HCT116 (cell line): ENCODE data around the gene TENM4. TPM values are rescaled to one million over a fixed set of nuclear protein-coding genes. Genes with fewer than 3 reads are reported as not detected.

ENCODE experiments used
- ATAC-seq: fragments of 200-7000 bp; cut with Tn5 transposase; 2 replicates; pipeline ENCODE4 v1.9.1; 2020; ENCODE audit warnings: mild to moderate bottlenecking, moderate library complexity
- BruUV-seq: library from RNA; stranded (reverse); fragments of 400-500 nt; replicated peaks from 2 replicates; lab custom pipeline; 2021; lab: Mats Ljungman, UMichigan
- CTCF ChIA-PET: fragments of 300-600 bp; sonication (Branson Sonifier 250); formaldehyde crosslinking; loops from one replicate; lab custom pipeline; 2021; ENCODE audit warnings: antibody characterized with exemption; lab: Charles Lee
- POLR2A ChIA-PET: fragments of 300-600, 350-600 bp; sonication (Branson Sonifier 250); formaldehyde crosslinking; loops from one replicate; lab custom pipeline; 2021; ENCODE audit warnings: antibody characterized with exemption; lab: Charles Lee
- RAD21 ChIA-PET, 2 experiments: fragments of 300-600 bp; sonication (Branson Sonifier 250); formaldehyde crosslinking; loops; one replicate each; lab custom pipeline; 2023; ENCODE audit warnings: low total read pairs in 2 of 2; ENCODE audit not compliant: uncharacterized antibody in 2 of 2, unreplicated experiment in 2 of 2, low non-redundant PET in 1 of 2; lab: Charles Lee
- DNase-seq: peaks from one replicate; pipeline ENCODE4 v3.0.0-alpha.2; 2010; ENCODE audit warnings: low read depth, low spot score
- H2AFZ ChIP-seq: fragments of 200-600 bp; shearing (Covaris generic), sonication (generic); 2 replicates; pipeline ENCODE4 v1.6.1; 2017; ENCODE audit warnings: low read depth, mixed run types, mixed read lengths, antibody characterized with exemption, low read length; ENCODE audit not compliant: poor library complexity, severe bottlenecking
- H3K27ac ChIP-seq: 2 replicates; pipeline ENCODE4 v1.5.1; 2012; ENCODE audit warnings: low read depth, low read length
- H3K27me3 ChIP-seq: fragments of 200-600 bp; sonication (generic); 2 replicates; pipeline ENCODE4 v1.6.1; 2016; ENCODE audit warnings: mixed run types, low read length, mixed read lengths; ENCODE audit not compliant: insufficient read depth
- H3K36me3 ChIP-seq, 2 experiments: fragments of 200-500 bp in 1 of 2; fragments of 200-600 bp in 1 of 2; sonication (Bioruptor generic) in 1 of 2; sonication (generic) in 1 of 2; 2 replicates each; pipeline versions ENCODE4 v1.5.1 to v1.6.1; 2014 to 2016; ENCODE audit warnings: low read length in 2 of 2, inconsistent platforms in 1 of 2, mixed read lengths in 1 of 2, mixed run types in 1 of 2; ENCODE audit not compliant: insufficient read depth in 2 of 2, control insufficient read depth in 1 of 2
- H3K4me1 ChIP-seq, 2 experiments: fragments of 200-600 bp in 1 of 2; sonication (generic) in 1 of 2; 2 replicates each; pipeline versions ENCODE4 v1.5.1 to v1.6.1; 2012 to 2017; ENCODE audit warnings: low read length in 2 of 2, inconsistent platforms in 1 of 2, mild to moderate bottlenecking in 1 of 2, mixed read lengths in 1 of 2, mixed run types in 1 of 2, moderate library complexity in 1 of 2; ENCODE audit not compliant: insufficient read depth in 2 of 2, control insufficient read depth in 1 of 2
- H3K4me2 ChIP-seq: fragments of 200-600 bp; sonication (generic); 2 replicates; pipeline ENCODE4 v1.6.1; 2017; ENCODE audit warnings: mixed run types, low read length, mixed read lengths
- H3K4me3 ChIP-seq, 2 experiments: fragments of 200-600 bp in 1 of 2; sonication (generic) in 1 of 2; replicated peaks in 1 of 2; 2 replicates each; pipeline ENCODE4 v1.5.1; 2011 to 2016; ENCODE audit warnings: low read length in 2 of 2, control low read depth in 1 of 2, low read depth in 1 of 2, mild to moderate bottlenecking in 1 of 2, mixed read lengths in 1 of 2, mixed run types in 1 of 2
- H3K79me2 ChIP-seq: fragments of 200-600 bp; sonication (generic); 2 replicates; pipeline ENCODE4 v1.6.1; 2017; ENCODE audit warnings: mild to moderate bottlenecking, mixed run types, low read length, moderate library complexity, mixed read lengths; ENCODE audit not compliant: insufficient read depth
- H3K9ac ChIP-seq: fragments of 200-600 bp; sonication (generic); 2 replicates; pipeline ENCODE4 v1.6.1; 2016; ENCODE audit warnings: low read length, mixed read lengths
- H3K9me2 ChIP-seq: fragments of 200-600 bp; sonication (generic), shearing (Covaris generic); 2 replicates; pipeline ENCODE4 v1.6.1; 2017; ENCODE audit warnings: mixed run types, mild to moderate bottlenecking, moderate library complexity; ENCODE audit not compliant: insufficient read depth
- H3K9me3 ChIP-seq, 2 experiments: fragments of 200-500 bp in 1 of 2; fragments of 200-600 bp in 1 of 2; sonication (Bioruptor generic) in 1 of 2; sonication (generic) in 1 of 2; 2 replicates each; pipeline ENCODE4 v1.6.1; 2014 to 2017; ENCODE audit warnings: low read length in 2 of 2, mixed read lengths in 2 of 2, inconsistent platforms in 1 of 2, low read depth in 1 of 2, mild to moderate bottlenecking in 1 of 2, mixed run types in 1 of 2, moderate library complexity in 1 of 2; ENCODE audit not compliant: control insufficient read depth in 1 of 2, insufficient read depth in 1 of 2
- H4K20me1 ChIP-seq: fragments of 200-600 bp; sonication (generic), shearing (Covaris generic); 2 replicates; pipeline ENCODE4 v1.6.1; 2017; ENCODE audit warnings: mixed run types, mild to moderate bottlenecking, moderate library complexity; ENCODE audit not compliant: insufficient read depth
- CEBPB ChIP-seq: IDR thresholded peaks from 2 replicates; pipeline ENCODE4 v1.6.1; 2012; ENCODE audit warnings: low read depth
- ELF1 ChIP-seq: IDR thresholded peaks from 2 replicates; pipeline ENCODE4 v1.6.1; 2012; ENCODE audit warnings: low read depth, borderline replicate concordance
- MAX ChIP-seq: IDR thresholded peaks from 2 replicates; pipeline ENCODE4 v1.6.1; 2012
- SRF ChIP-seq: IDR thresholded peaks from 2 replicates; pipeline ENCODE4 v1.6.1; 2012; ENCODE audit warnings: low read depth
- TCF7L2 ChIP-seq: IDR thresholded peaks from 2 replicates; pipeline ENCODE4 v1.7.0; 2011; ENCODE audit warnings: borderline replicate concordance, inconsistent platforms; ENCODE audit not compliant: insufficient read depth, insufficient read length; ENCODE audit errors: extremely low read depth
- intact Hi-C: fragments of 100-400 bp; cut with micrococcal nuclease; formaldehyde crosslinking; loops from 2 replicates; pipeline ENCODE4 v1.10.0; 2022
- total RNA-seq: library from RNA; stranded (reverse); gene quantifications from one replicate; pipeline ENCODE4 v1.2.1, GENCODE V29; 2021; ENCODE audit not compliant: unreplicated experiment

TENM4 gene
- total RNA-seq, 1 experiment from 2014 or later: 0.05 TPM

- CTCF ChIA-PET: no interaction called here
- intact Hi-C loops: no loop called here
- no peak overlapping the region for H3K27ac ChIP-seq
- no peaks in the 10 kb centered on the region for H3K9me2 ChIP-seq
- no peaks in the 10 kb centered on the region for H3K4me1 ChIP-seq
- BruUV-seq: no TSS peak
- H2AFZ ChIP-seq: no peak overlapping the region
- POLR2A ChIA-PET: no interaction called here
- DNase-seq (no peak), ATAC-seq (no peak)
- RAD21 ChIA-PET: no interaction called here
- no peak overlapping the region for H3K4me2 ChIP-seq
- TF ChIP-seq TCF7L2: no peak
- no peak for TF ChIP-seq MAX
- no peak for TF ChIP-seq SRF
- no peaks in the 10 kb centered on the region for H3K9me3 ChIP-seq
- peaks cover 39% of the 10 kb centered on the region; the same call in 1 of the 2 replicates for H3K27me3 ChIP-seq
- no peaks in the 10 kb centered on the region for H3K36me3 ChIP-seq
- no peaks in the 10 kb centered on the region for H3K79me2 ChIP-seq
- no peaks in the 10 kb centered on the region for H4K20me1 ChIP-seq
- H3K4me3 ChIP-seq: no peak overlapping the region
- no peak overlapping the region for H3K9ac ChIP-seq
Measured at GRCh38 chr11:78782725-78783124, 658.1 kb downstream of the TENM4 start.

- H3K4me2 ChIP-seq: no peak overlapping the region
- H3K36me3 ChIP-seq: no peaks in the 10 kb centered on the region
- no peak overlapping the region for H3K9ac ChIP-seq
- no peak overlapping the region for H2AFZ ChIP-seq
- no peaks in the 10 kb centered on the region for H3K9me3 ChIP-seq
- RAD21 ChIA-PET: no interaction called here
- H3K27me3 ChIP-seq: peaks cover 37% of the 10 kb centered on the region; the same call in 1 of the 2 replicates
- no peaks in the 10 kb centered on the region for H4K20me1 ChIP-seq
- POLR2A ChIA-PET: no interaction called here
- H3K9me2 ChIP-seq: no peaks in the 10 kb centered on the region
- intact Hi-C loops: no loop called here
- no TSS peak for BruUV-seq
- no peak overlapping the region for H3K27ac ChIP-seq
- ATAC-seq (no peak), DNase-seq (no peak)
- no peaks in the 10 kb centered on the region for H3K4me1 ChIP-seq
- CTCF ChIA-PET: no interaction called here
- H3K79me2 ChIP-seq: no peaks in the 10 kb centered on the region
- H3K4me3 ChIP-seq: no peak overlapping the region
- TF ChIP-seq CEBPB (no peak), ELF1 (no peak)
Measured at GRCh38 chr11:78780889-78781288, 659.9 kb downstream of the TENM4 start.
